ENCODE results near the gene VTI1A. TPM values are rescaled to one million over a fixed set of nuclear protein-coding genes. Genes with fewer than 3 reads are reported as not detected.

The VTI1A gene
- total RNA-seq, 1 experiment from 2014 or later = 22.0 TPM

DNA sequence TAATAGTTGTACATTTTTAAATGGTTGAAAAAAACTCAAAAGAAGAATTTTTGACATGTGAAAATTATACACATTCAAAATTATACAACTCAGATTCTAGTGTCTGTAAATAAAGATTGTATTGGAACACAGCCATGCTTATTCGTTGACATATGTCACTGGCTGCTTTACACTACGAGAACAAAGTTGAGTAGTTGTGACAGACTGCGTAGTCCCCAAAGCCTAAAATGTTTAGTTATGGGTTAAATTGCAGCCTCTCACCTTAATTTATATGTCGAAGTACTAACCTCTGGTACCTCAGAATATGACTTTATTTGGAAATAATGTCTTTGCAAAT lies 358.2 kb downstream of the VTI1A start:
- WGBS (ENCODE audit: extremely low coverage, insufficient read length, low lambda C conversion rate) = no CpG with 5 or more reads among the region's 4 CpGs
- Mint-ChIP-seq H3K36me3 (ENCODE audit: insufficient read depth in 1 of 3, low read depth in 3 of 3) (peaks cover 6 to 8% (median 8%) of the 10 kb centered on the region in 3 experiments; a peak in 6 of 7 replicates), H3K27ac (no peak overlapping the region), H3K27me3 (ENCODE audit: low read depth) (peaks cover 9% of the 10 kb centered on the region), H3K4me1 (peaks cover 30 to 33% of the 10 kb centered on the region in 2 experiments), H3K9me3 (peaks cover 0 to 4% of the 10 kb centered on the region in 2 experiments; a peak in 1 of 5 replicates), H3K4me3 (no peak overlapping the region)
- H3K79me1 ChIP-seq (ENCODE audit: insufficient read depth, low read depth, low read length, poor library complexity, severe bottlenecking) = no peaks in the 10 kb centered on the region
- peaks cover 15% of the 10 kb centered on the region; the same call in 1 of the 2 replicates for H3K4me1 ChIP-seq (ENCODE audit: insufficient read depth, low read length)
- no peak overlapping the region for H3K14ac ChIP-seq (ENCODE audit: insufficient read depth, low read length)
- H3K23me2 ChIP-seq (ENCODE audit: insufficient read length, low read depth, low read length, poor library complexity, severe bottlenecking) = no peaks in the 10 kb centered on the region
- H3K27me3 ChIP-seq (ENCODE audit: insufficient read depth, low read length) = no peaks in the 10 kb centered on the region
- H3K9me3 ChIP-seq (ENCODE audit: control insufficient read depth, low read depth, low read length) = no peaks in the 10 kb centered on the region
- H4K91ac ChIP-seq (ENCODE audit: insufficient read length, low read depth, low read length) = no peak overlapping the region
- no peak overlapping the region for H3K56ac ChIP-seq (ENCODE audit: insufficient read length, low read depth, low read length)
- no peak overlapping the region for H2BK15ac ChIP-seq (ENCODE audit: low read depth, low read length)
- no peak overlapping the region for H3K27ac ChIP-seq (ENCODE audit: insufficient read length, low read depth, low read length)
- H3K79me2 ChIP-seq (ENCODE audit: insufficient read depth, low read length) = no peaks in the 10 kb centered on the region
- H3K23ac ChIP-seq (ENCODE audit: insufficient read length, low read depth, low read length) = no peak overlapping the region
- H2AK5ac ChIP-seq (ENCODE audit: insufficient read length, low read length) = no peak overlapping the region
- H3K4ac ChIP-seq (ENCODE audit: low read depth, low read length) = no peak overlapping the region
- H4K5ac ChIP-seq (ENCODE audit: insufficient read length, low read depth, low read length) = no peak overlapping the region
- no peak overlapping the region for H2BK120ac ChIP-seq (ENCODE audit: low read depth, low read length, poor library complexity, severe bottlenecking)
- no peak overlapping the region for H4K8ac ChIP-seq (replicated peaks; ENCODE audit: insufficient read length, low read depth, low read length)
- no peak for DNase-seq
- no peak overlapping the region for H2BK12ac ChIP-seq (ENCODE audit: insufficient read length, low read depth, low read length)
- no peak overlapping the region for H3K9ac ChIP-seq (ENCODE audit: extremely low read depth, insufficient read length, low read length)
- H2BK20ac ChIP-seq (ENCODE audit: low read depth, low read length, poor library complexity, severe bottlenecking) = no peak overlapping the region
- H2AFZ ChIP-seq (ENCODE audit: low read length) = no peak overlapping the region
- H3K4me2 ChIP-seq (ENCODE audit: insufficient read depth, insufficient read length, low read length) = no peak overlapping the region
- TF ChIP-seq CTCF (conservative IDR thresholded peaks at IDR 0.05) = no peak
- H3T11ph ChIP-seq (ENCODE audit: low read length) = no peak overlapping the region
- H2BK5ac ChIP-seq (ENCODE audit: insufficient read length, low read length) = no peak overlapping the region
- no peak overlapping the region for H3K18ac ChIP-seq (ENCODE audit: insufficient read length, low read depth, low read length)
- H4K20me1 ChIP-seq (ENCODE audit: control insufficient read depth, insufficient read depth, insufficient read length) = no peaks in the 10 kb centered on the region

All from H9 (cell line).